Omental fat pad (tissue), 4 donors: ENCODE data around the gene ASMTL. TPM values are rescaled to one million over a fixed set of nuclear protein-coding genes. Genes with fewer than 3 reads are reported as not detected.

Source experiments
- ATAC-seq: fragments of 150-250 bp; one replicate; pipeline ENCODE4 v1.9.1; 2016; ENCODE audit warnings: mild to moderate bottlenecking, moderate library complexity; ENCODE audit not compliant: low FRiP score
- DNase-seq: peaks from one replicate; pipeline ENCODE4 v3.0.0-alpha.2; 2019; ENCODE audit warnings: low spot score
- CTCF ChIP-seq, 3 donors: fragments of 450-650 bp; IDR thresholded peaks; one replicate each; pipeline ENCODE4 v1.5.1; 2016 to 2017; ENCODE audit warnings: antibody characterized with exemption in 3 of 3, mild to moderate bottlenecking in 3 of 3, moderate library complexity in 2 of 3
- total RNA-seq, 4 donors: library from RNA; depleted of rRNA; stranded (reverse); fragments of >200 nt; gene quantifications; one replicate each; pipeline ENCODE4 v1.1.0, GENCODE V29; 2016

Gene ASMTL
- total RNA-seq, 4 donors from 2014 or later = 17.9 to 27.3 (median 21.8) TPM

GRCh38 chrX:1464041-1464970 is 11.6 kb upstream of the ASMTL start:
- no peak for ATAC-seq
- TF ChIP-seq CTCF (IDR thresholded peaks at IDR 0.05) = no peak
- no peak for DNase-seq

GRCh38 chrX:1463581-1463980 is 10.9 kb upstream of the ASMTL start:
- DNase-seq = no peak
- TF ChIP-seq CTCF (IDR thresholded peaks at IDR 0.05) = no peak

GRCh38 chrX:1462596-1463251 is 10.0 kb upstream of the ASMTL start:
- ATAC-seq (peak; percentile 49), DNase-seq (no peak)
- TF ChIP-seq CTCF (IDR thresholded peaks at IDR 0.05) = no peak

More at GRCh38 chrX:1463581-1463980, 10.9 kb upstream of the ASMTL start:
- ATAC-seq = no peak

- DNase-seq = no peak
- no peak for TF ChIP-seq CTCF (IDR thresholded peaks at IDR 0.05)
- no peak for ATAC-seq
Measured at GRCh38 chrX:1462110-1462509, 9.4 kb upstream of the ASMTL start.

GRCh38 chrX:1455948-1456280 is 3.2 kb upstream of the ASMTL start:
- TF ChIP-seq CTCF (IDR thresholded peaks at IDR 0.05) = no peak
- no peak for ATAC-seq
- no peak for DNase-seq

GRCh38 chrX:1453951-1454785 is 1.5 kb upstream of the ASMTL start:
- TF ChIP-seq CTCF (IDR thresholded peaks at IDR 0.05) = peak in 2 of 3 donors; percentile 63 to 86
- peak; percentile 63 for DNase-seq
- ATAC-seq = peak; percentile 30
